Mesenchymal stem cell (in vitro differentiated cells and primary cell): ENCODE measurements around the gene HAP1.

Experiments used
- DNase-seq: peaks from one replicate; pipeline ENCODE4 v3.0.0-alpha.2; 2013
- H2AFZ ChIP-seq: one replicate; pipeline ENCODE4 v1.6.1; 2013; ENCODE audit warnings: low read depth, mild to moderate bottlenecking, control low read depth, inconsistent platforms, low read length, moderate library complexity
- H2AK5ac ChIP-seq: 2 replicates; pipeline ENCODE4 v1.6.1; 2013; ENCODE audit warnings: low read length, moderate library complexity, mild to moderate bottlenecking, inconsistent platforms; ENCODE audit not compliant: severe bottlenecking
- H2BK120ac ChIP-seq: one replicate; pipeline ENCODE4 v1.6.1; 2013; ENCODE audit warnings: low read depth, mild to moderate bottlenecking, inconsistent platforms, low read length, moderate library complexity
- H2BK12ac ChIP-seq, 2 experiments: one replicate each; pipeline ENCODE4 v1.6.1; 2013; ENCODE audit warnings: inconsistent platforms in 2 of 2, low read length in 2 of 2, mild to moderate bottlenecking in 2 of 2, moderate library complexity in 2 of 2, control low read depth in 1 of 2
- H2BK15ac ChIP-seq: one replicate; pipeline ENCODE4 v1.6.1; 2013; ENCODE audit warnings: mild to moderate bottlenecking, low read depth, inconsistent platforms; ENCODE audit not compliant: poor library complexity, severe bottlenecking
- H2BK5ac ChIP-seq: 2 replicates; pipeline ENCODE4 v1.6.1; 2013; ENCODE audit warnings: low read depth, mild to moderate bottlenecking, low read length, control low read depth, inconsistent platforms; ENCODE audit not compliant: poor library complexity, severe bottlenecking
- H3K14ac ChIP-seq, 2 experiments: one replicate each; pipeline ENCODE4 v1.6.1; 2013; ENCODE audit warnings: inconsistent platforms in 2 of 2, low read length in 2 of 2, control low read depth in 1 of 2, mild to moderate bottlenecking in 1 of 2, moderate library complexity in 1 of 2
- H3K18ac ChIP-seq, 2 experiments: one replicate each; pipeline ENCODE4 v1.6.1; 2013; ENCODE audit warnings: inconsistent platforms in 2 of 2, low read length in 2 of 2, control low read depth in 1 of 2, low read depth in 1 of 2, mild to moderate bottlenecking in 1 of 2
- H3K23ac ChIP-seq, 2 experiments: one replicate each; pipeline ENCODE4 v1.6.1; 2013; ENCODE audit warnings: inconsistent platforms in 2 of 2, low read length in 2 of 2, mild to moderate bottlenecking in 2 of 2, moderate library complexity in 2 of 2, control low read depth in 1 of 2
- H3K27ac ChIP-seq: 2 replicates; pipeline ENCODE4 v1.5.1; 2013; ENCODE audit warnings: mild to moderate bottlenecking, moderate library complexity, low read length, control low read depth, inconsistent platforms; ENCODE audit not compliant: poor library complexity, severe bottlenecking
- H3K27me3 ChIP-seq, 2 experiments: 2 replicates each; pipeline versions ENCODE4 v1.6.1 to v1.7.0; 2013; ENCODE audit warnings: low read length in 2 of 2, mild to moderate bottlenecking in 2 of 2, moderate library complexity in 2 of 2, control low read depth in 1 of 2, inconsistent platforms in 1 of 2; ENCODE audit not compliant: control insufficient read depth in 1 of 2, insufficient read depth in 1 of 2
- H3K36me3 ChIP-seq, 2 experiments: 2 replicates each; pipeline versions ENCODE4 v1.6.1 to v1.7.0; 2013; ENCODE audit warnings: low read length in 2 of 2, control low read depth in 1 of 2, inconsistent platforms in 1 of 2, low read depth in 1 of 2, mild to moderate bottlenecking in 1 of 2; ENCODE audit not compliant: insufficient read depth in 2 of 2, control insufficient read depth in 1 of 2
- H3K4ac ChIP-seq, 2 experiments: one replicate each; pipeline ENCODE4 v1.6.1; 2013; ENCODE audit warnings: inconsistent platforms in 2 of 2, low read length in 2 of 2, mild to moderate bottlenecking in 2 of 2, moderate library complexity in 2 of 2, control low read depth in 1 of 2, low read depth in 1 of 2
- H3K4me1 ChIP-seq: 2 replicates; pipeline ENCODE4 v1.6.1; 2013; ENCODE audit warnings: low read depth, low read length, control low read depth; ENCODE audit not compliant: control insufficient read depth, insufficient read depth
- H3K4me2 ChIP-seq: 2 replicates; pipeline ENCODE4 v1.6.1; 2013; ENCODE audit warnings: low read length, mild to moderate bottlenecking, inconsistent platforms; ENCODE audit not compliant: poor library complexity, severe bottlenecking
- H3K4me3 ChIP-seq, 2 experiments: 2 replicates each; pipeline versions ENCODE4 v1.5.1 to v1.7.0; 2013; ENCODE audit warnings: low read length in 2 of 2, mild to moderate bottlenecking in 2 of 2, control low read depth in 1 of 2, low read depth in 1 of 2; ENCODE audit not compliant: insufficient read depth in 1 of 2
- H3K79me1 ChIP-seq: replicated peaks from 2 replicates; pipeline ENCODE4 v1.6.1; 2013; ENCODE audit warnings: mild to moderate bottlenecking, control low read depth, low read length, inconsistent platforms; ENCODE audit not compliant: poor library complexity, severe bottlenecking
- H3K9ac ChIP-seq: 2 replicates; pipeline ENCODE4 v1.7.0; 2013; ENCODE audit warnings: mild to moderate bottlenecking, low read length, moderate library complexity
- H3K9me3 ChIP-seq: 2 replicates; pipeline ENCODE4 v1.7.0; 2013; ENCODE audit warnings: mild to moderate bottlenecking, low read length; ENCODE audit not compliant: control insufficient read depth
- H4K8ac ChIP-seq: one replicate; pipeline ENCODE4 v1.6.1; 2013; ENCODE audit warnings: inconsistent platforms, mild to moderate bottlenecking, low read length, moderate library complexity
- H4K91ac ChIP-seq: one replicate; pipeline ENCODE4 v1.6.1; 2013; ENCODE audit warnings: mild to moderate bottlenecking, low read length, inconsistent platforms
- WGBS: methylation state at CpG from one replicate; pipeline ENCODE4 v1.1.7; 2013; ENCODE audit warnings: mixed read lengths; 5-methylcytosine and 5-hydroxymethylcytosine counted together

The HAP1 gene

GRCh38 chr17:41678907-41679739 is 55.3 kb downstream of the HAP1 start:
- Histone ChIP-seq H3K79me1 (no peaks in the 10 kb centered on the region), H3K18ac (peak overlapping the region; percentile 49 to 75), H3K14ac (no peak overlapping the region), H3K9ac (peak overlapping the region; percentile 78), H3K27me3 (peaks cover 0 to 5% of the 10 kb centered on the region in 2 experiments), H3K9me3 (no peaks in the 10 kb centered on the region), H3K23ac (no peak overlapping the region), H3K36me3 (no peaks in the 10 kb centered on the region), H3K4me3 (peak overlapping the region in 1 of 2 experiments; percentile 69), H3K4me2 (peak overlapping the region; percentile 49), H2BK5ac (peak overlapping the region; percentile 84), H2BK15ac (no peak overlapping the region), H2AK5ac (peak overlapping the region; percentile 64), H3K27ac (peak overlapping the region; percentile 98), H4K91ac (peak overlapping the region; percentile 95), H3K4ac (peak overlapping the region; percentile 46 to 90), H2AFZ (no peak overlapping the region), H2BK12ac (peak overlapping the region; percentile 74 to 75), H2BK120ac (peak overlapping the region; percentile 84), H3K4me1 (peaks cover 10% of the 10 kb centered on the region), H4K8ac (peak overlapping the region; percentile 79)
- 9% methylated on average over 6 of the region's 6 CpGs for WGBS
- DNase-seq = peak; percentile 82

GRCh38 chr17:41678411-41678906 is 56.0 kb downstream of the HAP1 start:
- no peaks in the 10 kb centered on the region for H3K9me3 ChIP-seq
- H3K14ac ChIP-seq = no peak overlapping the region
- H3K27ac ChIP-seq = peak overlapping the region; percentile 98
- H2BK120ac ChIP-seq = peak overlapping the region; percentile 84
- peaks cover 10% of the 10 kb centered on the region for H3K4me1 ChIP-seq
- H3K23ac ChIP-seq = no peak overlapping the region
- H3K36me3 ChIP-seq = no peaks in the 10 kb centered on the region
- peak overlapping the region; percentile 49 to 75 for H3K18ac ChIP-seq
- 49% methylated on average over 2 of the region's 2 CpGs for WGBS
- peak; percentile 75 for DNase-seq
- no peaks in the 10 kb centered on the region for H3K79me1 ChIP-seq
- peak overlapping the region; percentile 78 for H3K9ac ChIP-seq
- H3K27me3 ChIP-seq = peaks cover 0 to 2% of the 10 kb centered on the region in 2 experiments
- H2BK15ac ChIP-seq = peak overlapping the region; percentile 77
- H2AK5ac ChIP-seq = peak overlapping the region; percentile 64
- H3K4me3 ChIP-seq = peak overlapping the region in 1 of 2 experiments; percentile 69
- peak overlapping the region; percentile 46 to 90 for H3K4ac ChIP-seq
- H3K4me2 ChIP-seq = peak overlapping the region; percentile 49
- peak overlapping the region; percentile 74 to 75 for H2BK12ac ChIP-seq
- H2AFZ ChIP-seq = no peak overlapping the region
- peak overlapping the region; percentile 95 for H4K91ac ChIP-seq
- H2BK5ac ChIP-seq = peak overlapping the region; percentile 84
- peak overlapping the region; percentile 79 for H4K8ac ChIP-seq

GRCh38 chr17:41676058-41676419 is 58.4 kb downstream of the HAP1 start:
- Histone ChIP-seq H3K36me3 (no peaks in the 10 kb centered on the region), H3K4me3 (no peak overlapping the region), H3K4me2 (no peak overlapping the region), H2AFZ (no peak overlapping the region), H3K9ac (no peak overlapping the region), H3K9me3 (no peaks in the 10 kb centered on the region), H2BK12ac (no peak overlapping the region), H2BK120ac (no peak overlapping the region), H3K4me1 (peaks cover 12% of the 10 kb centered on the region), H3K4ac (no peak overlapping the region), H4K8ac (no peak overlapping the region), H3K27ac (peak overlapping the region; percentile 84), H4K91ac (no peak overlapping the region), H3K18ac (no peak overlapping the region), H2BK5ac (peak overlapping the region; percentile 77), H3K79me1 (no peaks in the 10 kb centered on the region), H3K27me3 (no peaks in the 10 kb centered on the region), H3K14ac (no peak overlapping the region), H2AK5ac (no peak overlapping the region), H3K23ac (no peak overlapping the region), H2BK15ac (no peak overlapping the region)
- no peak for DNase-seq
- WGBS = 92% methylated on average over 2 of the region's 3 CpGs
